ENCODE data around the gene REEP6. TPM values are rescaled to one million over a fixed set of nuclear protein-coding genes. Genes with fewer than 3 reads are reported as not detected.
A peak's percentile ranks its signal among the peaks of the same experiment; 100 is the strongest.
"Not testable (repeated sequence)": the region's sequence is repeated elsewhere in the genome, so short reads cannot be mapped to it uniquely, and the experiment has no call there.

Gene REEP6
- total RNA-seq, 1 donor from 2014 or later, result 4.8 TPM

DNA sequence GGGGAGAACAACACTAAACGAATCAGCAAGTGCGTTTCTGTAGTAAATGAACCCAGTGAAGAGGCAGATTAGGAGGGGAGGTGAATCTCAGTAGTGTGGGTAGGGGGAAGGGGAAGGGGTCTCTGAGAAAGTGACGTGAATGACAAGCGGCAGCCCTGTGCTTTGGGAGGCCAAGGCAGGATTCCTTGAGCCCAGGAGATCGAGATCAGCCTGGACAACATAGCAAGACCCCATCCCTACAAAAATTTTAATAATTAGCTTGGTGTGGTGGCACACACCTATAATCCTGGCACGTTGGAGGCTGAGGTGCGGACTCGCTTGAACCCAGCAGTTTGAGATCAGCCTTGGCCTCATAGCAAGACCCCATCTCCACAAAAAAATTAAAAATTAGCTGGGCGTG lies 41.0 kb downstream of the REEP6 start:
- no peak overlapping the region for H3K27ac ChIP-seq
- no peaks in the 10 kb centered on the region for H3K36me3 ChIP-seq
- H3K9me3 ChIP-seq (ENCODE audit: low read depth), result no peaks in the 10 kb centered on the region
- no peak overlapping the region for H3K9ac ChIP-seq
- Mint-ChIP-seq H3K36me3 (no peaks in the 10 kb centered on the region), H3K4me1 (no peaks in the 10 kb centered on the region), H3K4me3 (no peak overlapping the region), H3K27me3 (ENCODE audit: insufficient read depth, low read depth) (peaks cover 2% of the 10 kb centered on the region), H3K27ac (no peak overlapping the region), H3K9me3 (no peaks in the 10 kb centered on the region)
- no peaks in the 10 kb centered on the region for H3K79me2 ChIP-seq (ENCODE audit: low read depth)
- no peaks in the 10 kb centered on the region for H3K4me1 ChIP-seq
- H2AFZ ChIP-seq (replicated peaks), result no peak overlapping the region
- H3F3A ChIP-seq (ENCODE audit: low read depth), result no peaks in the 10 kb centered on the region
- H3K27me3 ChIP-seq, result peaks cover 9% of the 10 kb centered on the region
- TF ChIP-seq, protein P1, sequence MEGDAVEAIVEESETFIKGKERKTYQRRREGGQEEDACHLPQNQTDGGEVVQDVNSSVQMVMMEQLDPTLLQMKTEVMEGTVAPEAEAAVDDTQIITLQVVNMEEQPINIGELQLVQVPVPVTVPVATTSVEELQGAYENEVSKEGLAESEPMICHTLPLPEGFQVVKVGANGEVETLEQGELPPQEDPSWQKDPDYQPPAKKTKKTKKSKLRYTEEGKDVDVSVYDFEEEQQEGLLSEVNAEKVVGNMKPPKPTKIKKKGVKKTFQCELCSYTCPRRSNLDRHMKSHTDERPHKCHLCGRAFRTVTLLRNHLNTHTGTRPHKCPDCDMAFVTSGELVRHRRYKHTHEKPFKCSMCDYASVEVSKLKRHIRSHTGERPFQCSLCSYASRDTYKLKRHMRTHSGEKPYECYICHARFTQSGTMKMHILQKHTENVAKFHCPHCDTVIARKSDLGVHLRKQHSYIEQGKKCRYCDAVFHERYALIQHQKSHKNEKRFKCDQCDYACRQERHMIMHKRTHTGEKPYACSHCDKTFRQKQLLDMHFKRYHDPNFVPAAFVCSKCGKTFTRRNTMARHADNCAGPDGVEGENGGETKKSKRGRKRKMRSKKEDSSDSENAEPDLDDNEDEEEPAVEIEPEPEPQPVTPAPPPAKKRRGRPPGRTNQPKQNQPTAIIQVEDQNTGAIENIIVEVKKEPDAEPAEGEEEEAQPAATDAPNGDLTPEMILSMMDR (IDR thresholded peaks at IDR 0.05), result no peak
- TF ChIP-seq EZH2 (IDR thresholded peaks at IDR 0.05) (no peak), EZH2phosphoT487 (IDR thresholded peaks at IDR 0.05) (no peak)
- no peak for DNase-seq (ENCODE audit: low spot score)
- no peak overlapping the region for H3K4me2 ChIP-seq
- no peak overlapping the region for H3K4me3 ChIP-seq
- no peaks in the 10 kb centered on the region for H4K20me1 ChIP-seq (ENCODE audit: low read depth)

DNA sequence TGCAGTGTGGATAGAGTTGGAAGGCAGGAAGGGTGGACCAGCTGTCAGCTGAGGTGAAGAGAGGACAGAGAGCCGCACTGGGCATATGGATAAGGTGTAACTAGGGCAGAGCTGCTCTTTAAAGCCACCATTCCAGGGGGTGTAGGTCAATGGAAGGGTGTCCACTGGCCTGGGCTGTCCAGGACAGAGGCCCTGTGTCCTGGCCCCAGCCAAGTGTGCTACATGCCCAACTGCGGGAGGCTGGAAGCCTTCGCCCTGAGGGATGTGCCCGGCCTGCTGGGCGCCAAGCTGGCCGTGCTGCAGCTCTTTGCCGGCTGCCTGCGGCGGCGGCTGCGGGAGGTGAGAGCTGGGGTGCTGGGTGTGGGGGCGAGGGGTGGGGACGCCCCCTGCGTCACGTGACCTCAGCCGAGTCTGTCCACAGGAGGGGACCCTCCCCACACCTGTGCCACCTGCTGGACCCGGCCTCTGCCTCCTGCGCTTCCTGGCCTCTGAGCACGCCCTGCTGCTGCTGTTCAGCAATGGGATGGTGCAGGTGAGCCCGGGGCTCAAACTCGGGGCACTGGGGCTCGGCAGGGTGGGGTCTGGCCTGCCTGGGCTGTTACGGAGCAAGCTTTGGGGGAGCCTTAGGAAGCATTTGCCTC lies 42.6 kb downstream of the REEP6 start:
- no peaks in the 10 kb centered on the region for H3K36me3 ChIP-seq
- Mint-ChIP-seq H3K36me3 (no peaks in the 10 kb centered on the region), H3K27ac (peak overlapping the region; percentile 87), H3K27me3 (ENCODE audit: insufficient read depth, low read depth) (peaks cover 2% of the 10 kb centered on the region), H3K4me3 (no peak overlapping the region), H3K4me1 (no peaks in the 10 kb centered on the region), H3K9me3 (no peaks in the 10 kb centered on the region)
- H4K20me1 ChIP-seq (ENCODE audit: low read depth), result no peaks in the 10 kb centered on the region
- H3K9me3 ChIP-seq (ENCODE audit: low read depth), result no peaks in the 10 kb centered on the region
- no peak for TF ChIP-seq EZH2phosphoT487 (IDR thresholded peaks at IDR 0.05)
- TF ChIP-seq EZH2 (IDR thresholded peaks at IDR 0.05), result no peak
- TF ChIP-seq, protein P1 (IDR thresholded peaks at IDR 0.05), result no peak
- H2AFZ ChIP-seq (replicated peaks), result no peak overlapping the region
- no peaks in the 10 kb centered on the region for H3K27me3 ChIP-seq
- H3K4me3 ChIP-seq, result no peak overlapping the region
- H3K27ac ChIP-seq, result no peak overlapping the region
- no peak for DNase-seq (ENCODE audit: low spot score)
- no peaks in the 10 kb centered on the region for H3K79me2 ChIP-seq (ENCODE audit: low read depth)
- H3K4me1 ChIP-seq, result no peaks in the 10 kb centered on the region
- H3K4me2 ChIP-seq, result no peak overlapping the region
- H3F3A ChIP-seq (ENCODE audit: low read depth), result no peaks in the 10 kb centered on the region
- no peak overlapping the region for H3K9ac ChIP-seq

DNA sequence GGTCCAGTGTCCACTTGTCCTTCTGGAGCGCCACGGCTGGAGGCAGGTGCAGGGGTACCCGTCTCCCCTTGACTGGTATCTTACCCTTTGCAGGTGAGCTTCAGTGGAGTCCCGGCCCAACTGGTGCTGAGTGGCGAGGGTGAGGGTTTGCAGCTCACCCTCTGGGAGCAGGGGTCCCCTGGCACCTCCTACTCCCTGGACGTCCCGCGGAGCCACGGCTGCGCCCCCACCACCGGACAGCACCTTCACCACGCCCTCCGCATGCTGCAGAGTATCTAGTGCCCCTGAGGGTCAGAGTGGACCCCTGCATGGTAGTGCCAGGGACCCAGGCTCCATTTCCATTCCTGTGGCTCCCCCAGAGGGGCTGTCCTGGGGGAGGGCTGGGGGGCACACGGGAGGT lies 44.0 kb downstream of the REEP6 start:
- H3K9me3 ChIP-seq (ENCODE audit: low read depth), result no peaks in the 10 kb centered on the region
- H3K36me3 Mint-ChIP-seq, result no peaks in the 10 kb centered on the region
- no peaks in the 10 kb centered on the region for H3K36me3 ChIP-seq
- H3K27me3 ChIP-seq, result no peaks in the 10 kb centered on the region
- no peak overlapping the region for H3K27ac Mint-ChIP-seq
- H3K4me3 ChIP-seq, result no peak overlapping the region
- TF ChIP-seq EZH2 (IDR thresholded peaks at IDR 0.05) (no peak), EZH2phosphoT487 (IDR thresholded peaks at IDR 0.05) (no peak)
- TF ChIP-seq, protein P1 (IDR thresholded peaks at IDR 0.05), result no peak
- H4K20me1 ChIP-seq (ENCODE audit: low read depth), result no peaks in the 10 kb centered on the region
- peaks cover 2% of the 10 kb centered on the region for H3K27me3 Mint-ChIP-seq (ENCODE audit: insufficient read depth, low read depth)
- no peaks in the 10 kb centered on the region for H3K4me1 Mint-ChIP-seq
- H3K4me1 ChIP-seq, result no peaks in the 10 kb centered on the region
- H3K27ac ChIP-seq, result no peak overlapping the region
- DNase-seq (ENCODE audit: low spot score), result no peak
- no peak overlapping the region for H2AFZ ChIP-seq (replicated peaks)
- H3K9me3 Mint-ChIP-seq, result no peaks in the 10 kb centered on the region
- H3K9ac ChIP-seq, result no peak overlapping the region
- H3K4me2 ChIP-seq, result no peak overlapping the region
- no peak overlapping the region for H3K4me3 Mint-ChIP-seq
- no peaks in the 10 kb centered on the region for H3F3A ChIP-seq (ENCODE audit: low read depth)
- no peaks in the 10 kb centered on the region for H3K79me2 ChIP-seq (ENCODE audit: low read depth)

DNA sequence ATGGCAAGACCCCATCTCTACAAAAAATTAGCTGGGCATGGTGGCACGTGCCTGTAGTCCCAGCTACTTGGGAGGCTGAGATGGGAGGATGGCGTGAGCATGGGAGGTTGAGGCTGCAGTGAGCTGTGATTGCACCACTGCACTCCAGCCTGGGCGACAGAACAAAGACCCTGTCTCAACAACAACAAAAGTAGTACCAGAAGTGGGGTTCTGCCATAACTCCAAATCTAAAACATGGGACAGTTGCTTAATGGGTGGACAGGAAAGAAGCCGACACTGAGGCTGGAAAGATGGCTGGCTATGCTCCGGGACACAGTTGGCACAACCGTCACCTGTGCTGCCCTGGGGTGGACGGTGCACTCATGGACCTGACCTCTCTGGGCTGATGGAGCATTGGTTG lies 44.7 kb downstream of the REEP6 start:
- H3K9ac ChIP-seq, result not testable (repeated sequence)

More for the DNA sequence above, 44.7 kb downstream of the REEP6 start:
- not testable (repeated sequence) for H3K27ac Mint-ChIP-seq; H3K27me3 ChIP-seq; DNase-seq (ENCODE audit: low spot score); H3K4me1 Mint-ChIP-seq; H3K36me3 Mint-ChIP-seq; H3K4me3 ChIP-seq; H3K4me3 Mint-ChIP-seq; H3K9me3 Mint-ChIP-seq; H3K36me3 ChIP-seq; H3K4me1 ChIP-seq; H3K9me3 ChIP-seq (ENCODE audit: low read depth); H4K20me1 ChIP-seq (ENCODE audit: low read depth); H3K27ac ChIP-seq; H3K27me3 Mint-ChIP-seq (ENCODE audit: insufficient read depth, low read depth); H3K79me2 ChIP-seq (ENCODE audit: low read depth); H3F3A ChIP-seq (ENCODE audit: low read depth); H2AFZ ChIP-seq (replicated peaks); H3K4me2 ChIP-seq
